Neural cell (in vitro differentiated cells): ENCODE data around the gene RILPL2.

ENCODE experiments used
- CTCF ChIP-seq: fragments of 450-650 bp; IDR thresholded peaks from 2 replicates; pipeline ENCODE4 v1.5.1; 2014; ENCODE audit warnings: antibody characterized with exemption, mild to moderate bottlenecking, moderate library complexity; ENCODE audit not compliant: poor library complexity, severe bottlenecking
- TF ChIP-seq, protein P1 (sequence below): IDR thresholded peaks from 2 replicates; pipeline ENCODE4 v1.6.1; 2012; ENCODE audit warnings: borderline replicate concordance

DNA sequence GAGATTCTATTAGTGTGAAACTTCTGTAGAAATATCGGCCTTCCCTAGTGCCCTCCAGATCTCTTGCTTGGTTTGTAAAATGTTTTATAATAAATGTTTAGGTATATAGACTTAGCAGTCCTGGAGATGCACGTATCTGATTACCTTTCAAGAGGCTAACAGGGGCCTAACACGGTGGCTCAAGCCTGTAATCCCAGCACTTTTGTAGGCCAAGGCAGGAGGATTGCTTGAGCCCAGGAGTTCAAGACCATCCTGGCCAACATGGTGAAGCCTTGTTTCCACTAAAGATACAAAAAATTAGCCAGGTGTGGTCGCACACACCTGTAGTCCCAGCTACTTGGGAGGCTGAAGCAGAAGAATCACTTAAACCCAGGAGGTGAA lies 9.8 kb upstream of the RILPL2 start:
- no peak for TF ChIP-seq CTCF
- TF ChIP-seq, protein P1, sequence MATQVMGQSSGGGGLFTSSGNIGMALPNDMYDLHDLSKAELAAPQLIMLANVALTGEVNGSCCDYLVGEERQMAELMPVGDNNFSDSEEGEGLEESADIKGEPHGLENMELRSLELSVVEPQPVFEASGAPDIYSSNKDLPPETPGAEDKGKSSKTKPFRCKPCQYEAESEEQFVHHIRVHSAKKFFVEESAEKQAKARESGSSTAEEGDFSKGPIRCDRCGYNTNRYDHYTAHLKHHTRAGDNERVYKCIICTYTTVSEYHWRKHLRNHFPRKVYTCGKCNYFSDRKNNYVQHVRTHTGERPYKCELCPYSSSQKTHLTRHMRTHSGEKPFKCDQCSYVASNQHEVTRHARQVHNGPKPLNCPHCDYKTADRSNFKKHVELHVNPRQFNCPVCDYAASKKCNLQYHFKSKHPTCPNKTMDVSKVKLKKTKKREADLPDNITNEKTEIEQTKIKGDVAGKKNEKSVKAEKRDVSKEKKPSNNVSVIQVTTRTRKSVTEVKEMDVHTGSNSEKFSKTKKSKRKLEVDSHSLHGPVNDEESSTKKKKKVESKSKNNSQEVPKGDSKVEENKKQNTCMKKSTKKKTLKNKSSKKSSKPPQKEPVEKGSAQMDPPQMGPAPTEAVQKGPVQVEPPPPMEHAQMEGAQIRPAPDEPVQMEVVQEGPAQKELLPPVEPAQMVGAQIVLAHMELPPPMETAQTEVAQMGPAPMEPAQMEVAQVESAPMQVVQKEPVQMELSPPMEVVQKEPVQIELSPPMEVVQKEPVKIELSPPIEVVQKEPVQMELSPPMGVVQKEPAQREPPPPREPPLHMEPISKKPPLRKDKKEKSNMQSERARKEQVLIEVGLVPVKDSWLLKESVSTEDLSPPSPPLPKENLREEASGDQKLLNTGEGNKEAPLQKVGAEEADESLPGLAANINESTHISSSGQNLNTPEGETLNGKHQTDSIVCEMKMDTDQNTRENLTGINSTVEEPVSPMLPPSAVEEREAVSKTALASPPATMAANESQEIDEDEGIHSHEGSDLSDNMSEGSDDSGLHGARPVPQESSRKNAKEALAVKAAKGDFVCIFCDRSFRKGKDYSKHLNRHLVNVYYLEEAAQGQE: no peak
